GM12878 (cell line): ENCODE data around the gene FFAR2. TPM values are rescaled to one million over a fixed set of nuclear protein-coding genes. Genes with fewer than 3 reads are reported as not detected.

Experiments used
- ATF7 ChIP-seq: fragments of 450-650 bp; IDR thresholded peaks from 2 replicates; pipeline ENCODE4 v1.6.1; 2016; ENCODE audit warnings: low read depth, mild to moderate bottlenecking
- CBFB ChIP-seq: IDR thresholded peaks from 2 replicates; pipeline ENCODE4 v1.6.1; 2016; ENCODE audit warnings: antibody characterized with exemption, low read depth
- EP300 ChIP-seq, 2 experiments: fragments of 150-350 bp in 1 of 2; IDR thresholded peaks; 2 replicates each; pipeline ENCODE4 v1.6.1; 2011 to 2012; ENCODE audit warnings: low read depth in 2 of 2, low read length in 2 of 2, borderline replicate concordance in 1 of 2, improper control_type of control experiment in 1 of 2, inconsistent platforms in 1 of 2; ENCODE audit not compliant: control insufficient read depth in 1 of 2
- FOXK2 ChIP-seq: fragments of 450-650 bp; IDR thresholded peaks from 2 replicates; pipeline ENCODE4 v1.6.1; 2017; ENCODE audit warnings: mild to moderate bottlenecking, moderate library complexity
- JUNB ChIP-seq: IDR thresholded peaks from 2 replicates; pipeline ENCODE4 v1.6.1; 2016; ENCODE audit warnings: antibody characterized with exemption, mild to moderate bottlenecking
- MEF2B ChIP-seq: fragments of 450-650 bp; IDR thresholded peaks from 2 replicates; pipeline ENCODE4 v1.6.1; 2018; ENCODE audit warnings: mild to moderate bottlenecking, moderate library complexity; ENCODE audit not compliant: partially characterized antibody, poor library complexity, severe bottlenecking
- MTA2 ChIP-seq: fragments of 450-650 bp; IDR thresholded peaks from 2 replicates; pipeline ENCODE4 v1.6.1; 2016; ENCODE audit warnings: low read depth, mild to moderate bottlenecking, moderate library complexity
- NR2F1 ChIP-seq: fragments of 450-650 bp; conservative IDR thresholded peaks from 2 replicates; pipeline ENCODE4 v1.6.1; 2017; ENCODE audit warnings: mild to moderate bottlenecking
- PAX5 ChIP-seq: IDR thresholded peaks from 2 replicates; pipeline ENCODE4 v1.6.1; 2011; ENCODE audit warnings: low read depth, low read length, borderline replicate concordance
- RUNX3 ChIP-seq: IDR thresholded peaks from 2 replicates; pipeline ENCODE4 v1.6.1; 2012; ENCODE audit warnings: low read length, inconsistent platforms
- SPI1 ChIP-seq: IDR thresholded peaks from 2 replicates; pipeline ENCODE4 v1.6.1; 2011; ENCODE audit warnings: low read depth, mild to moderate bottlenecking, low read length, moderate library complexity, borderline replicate concordance; ENCODE audit not compliant: insufficient read depth
- TARDBP ChIP-seq: IDR thresholded peaks from 2 replicates; pipeline ENCODE4 v1.6.1; 2016; ENCODE audit warnings: borderline replicate concordance
- ZNF384 ChIP-seq: IDR thresholded peaks from 2 replicates; pipeline ENCODE4 v1.6.1; 2012; ENCODE audit warnings: low read depth, mild to moderate bottlenecking, low read length, improper control_type of control experiment, borderline replicate concordance
- polyA plus RNA-seq, 11 experiments: library from polyadenylated mRNA; depleted of rRNA in 4 of 11; unstranded in 6 of 11; stranded (reverse) in 5 of 11; fragments of >200 nt; fragmentation: Nextera tagmentation in 4 of 11; fragmentation: Illumina TruSeq in 1 of 11; extraction: Ambion mirVana in 4 of 11; extraction: Trizol in 1 of 11; gene quantifications; 1 replicate in 1 of 11; 2 replicates in 10 of 11; pipeline versions ENCODE4 v1.2.1 to v1.2.3, GENCODE V29; 2011 to 2016; ENCODE audit warnings: inconsistent platforms in 2 of 11, missing spikeins in 2 of 11, low read depth in 1 of 11
- total RNA-seq, 4 experiments: library from RNA; depleted of rRNA in 3 of 4; stranded (reverse); fragments of >200 nt in 3 of 4; fragmentation: Illumina TruSeq in 1 of 4; extraction: Trizol in 1 of 4; gene quantifications; 2 replicates each; pipeline versions ENCODE4 v1.2.1 to v1.2.3, GENCODE V29; 2013 to 2021
- TF ChIP-seq, protein P1 (sequence below): fragments of 450-650 bp; conservative IDR thresholded peaks from 2 replicates; pipeline ENCODE4 v1.6.1; 2017; ENCODE audit warnings: mild to moderate bottlenecking, moderate library complexity
- TF ChIP-seq, protein P2 (sequence below): fragments of 450-650 bp; IDR thresholded peaks from 2 replicates; pipeline ENCODE4 v1.6.1; 2017; ENCODE audit warnings: low read depth, mild to moderate bottlenecking, moderate library complexity
- TF ChIP-seq, protein P3 (sequence below): fragments of 450-650 bp; formaldehyde crosslinking; IDR thresholded peaks from 2 replicates; pipeline ENCODE4 v1.4.0; 2022; ENCODE audit warnings: mild to moderate bottlenecking, moderate library complexity
- TF ChIP-seq, protein P4 (sequence below): fragments of 450-650 bp; formaldehyde crosslinking; IDR thresholded peaks from 2 replicates; pipeline ENCODE4 v1.4.0; 2020; ENCODE audit warnings: mild to moderate bottlenecking, moderate library complexity

Gene FFAR2
- total and polyA plus RNA-seq, 10 of the 15 experiments (the other 5 are each of a cell fraction or from before 2014, with no cell fraction given): 0.05 to 4.0 (median 2.1) TPM

DNA sequence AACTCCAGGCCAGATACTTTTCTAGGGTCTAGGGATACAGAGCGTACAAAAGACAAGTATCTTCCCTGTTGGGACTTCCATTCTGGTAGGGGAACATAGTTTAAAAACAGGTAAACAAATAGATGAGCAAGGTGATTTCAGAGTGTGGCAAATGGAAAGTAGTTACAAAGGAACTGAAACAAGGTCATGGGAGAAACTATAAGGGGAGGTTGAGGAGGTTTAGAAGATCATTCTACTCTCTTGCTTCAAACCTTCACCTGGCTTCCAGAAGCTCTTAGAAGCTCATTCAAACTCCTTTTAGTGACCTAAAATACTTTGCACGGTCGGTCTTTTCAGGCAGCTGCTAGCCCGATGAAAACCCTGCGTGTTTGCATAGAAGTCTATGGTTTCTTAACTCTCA is 9.1 kb downstream of the FFAR2 start (continued):
- TF ChIP-seq, protein P1, sequence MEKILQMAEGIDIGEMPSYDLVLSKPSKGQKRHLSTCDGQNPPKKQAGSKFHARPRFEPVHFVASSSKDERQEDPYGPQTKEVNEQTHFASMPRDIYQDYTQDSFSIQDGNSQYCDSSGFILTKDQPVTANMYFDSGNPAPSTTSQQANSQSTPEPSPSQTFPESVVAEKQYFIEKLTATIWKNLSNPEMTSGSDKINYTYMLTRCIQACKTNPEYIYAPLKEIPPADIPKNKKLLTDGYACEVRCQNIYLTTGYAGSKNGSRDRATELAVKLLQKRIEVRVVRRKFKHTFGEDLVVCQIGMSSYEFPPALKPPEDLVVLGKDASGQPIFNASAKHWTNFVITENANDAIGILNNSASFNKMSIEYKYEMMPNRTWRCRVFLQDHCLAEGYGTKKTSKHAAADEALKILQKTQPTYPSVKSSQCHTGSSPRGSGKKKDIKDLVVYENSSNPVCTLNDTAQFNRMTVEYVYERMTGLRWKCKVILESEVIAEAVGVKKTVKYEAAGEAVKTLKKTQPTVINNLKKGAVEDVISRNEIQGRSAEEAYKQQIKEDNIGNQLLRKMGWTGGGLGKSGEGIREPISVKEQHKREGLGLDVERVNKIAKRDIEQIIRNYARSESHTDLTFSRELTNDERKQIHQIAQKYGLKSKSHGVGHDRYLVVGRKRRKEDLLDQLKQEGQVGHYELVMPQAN: no peak
- TF ChIP-seq FOXK2 (no peak), SPI1 (peak; percentile 94), NR2F1 (no peak), PAX5 (peak; percentile 40; the same call in 1 of the 2 replicates), JUNB (no peak), RUNX3 (peak; percentile 60; the same call in 1 of the 2 replicates), MTA2 (peak; percentile 32; the same call in 1 of the 2 replicates), ZNF384 (no peak), CBFB (no peak), EP300 (IDR thresholded peaks at IDR 0.05; ENCODE audit: borderline replicate concordance in 1 of 2, control insufficient read depth in 1 of 2, low read depth in 2 of 2, low read length in 2 of 2) (peak; percentile 19 to 48; a peak in 2 of 4 replicates), MEF2B (no peak), ATF7 (peak; percentile 50), TARDBP (no peak)
- TF ChIP-seq, protein P2, sequence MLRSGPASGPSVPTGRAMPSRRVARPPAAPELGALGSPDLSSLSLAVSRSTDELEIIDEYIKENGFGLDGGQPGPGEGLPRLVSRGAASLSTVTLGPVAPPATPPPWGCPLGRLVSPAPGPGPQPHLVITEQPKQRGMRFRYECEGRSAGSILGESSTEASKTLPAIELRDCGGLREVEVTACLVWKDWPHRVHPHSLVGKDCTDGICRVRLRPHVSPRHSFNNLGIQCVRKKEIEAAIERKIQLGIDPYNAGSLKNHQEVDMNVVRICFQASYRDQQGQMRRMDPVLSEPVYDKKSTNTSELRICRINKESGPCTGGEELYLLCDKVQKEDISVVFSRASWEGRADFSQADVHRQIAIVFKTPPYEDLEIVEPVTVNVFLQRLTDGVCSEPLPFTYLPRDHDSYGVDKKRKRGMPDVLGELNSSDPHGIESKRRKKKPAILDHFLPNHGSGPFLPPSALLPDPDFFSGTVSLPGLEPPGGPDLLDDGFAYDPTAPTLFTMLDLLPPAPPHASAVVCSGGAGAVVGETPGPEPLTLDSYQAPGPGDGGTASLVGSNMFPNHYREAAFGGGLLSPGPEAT: peak; percentile 70
- TF ChIP-seq, protein P3, sequence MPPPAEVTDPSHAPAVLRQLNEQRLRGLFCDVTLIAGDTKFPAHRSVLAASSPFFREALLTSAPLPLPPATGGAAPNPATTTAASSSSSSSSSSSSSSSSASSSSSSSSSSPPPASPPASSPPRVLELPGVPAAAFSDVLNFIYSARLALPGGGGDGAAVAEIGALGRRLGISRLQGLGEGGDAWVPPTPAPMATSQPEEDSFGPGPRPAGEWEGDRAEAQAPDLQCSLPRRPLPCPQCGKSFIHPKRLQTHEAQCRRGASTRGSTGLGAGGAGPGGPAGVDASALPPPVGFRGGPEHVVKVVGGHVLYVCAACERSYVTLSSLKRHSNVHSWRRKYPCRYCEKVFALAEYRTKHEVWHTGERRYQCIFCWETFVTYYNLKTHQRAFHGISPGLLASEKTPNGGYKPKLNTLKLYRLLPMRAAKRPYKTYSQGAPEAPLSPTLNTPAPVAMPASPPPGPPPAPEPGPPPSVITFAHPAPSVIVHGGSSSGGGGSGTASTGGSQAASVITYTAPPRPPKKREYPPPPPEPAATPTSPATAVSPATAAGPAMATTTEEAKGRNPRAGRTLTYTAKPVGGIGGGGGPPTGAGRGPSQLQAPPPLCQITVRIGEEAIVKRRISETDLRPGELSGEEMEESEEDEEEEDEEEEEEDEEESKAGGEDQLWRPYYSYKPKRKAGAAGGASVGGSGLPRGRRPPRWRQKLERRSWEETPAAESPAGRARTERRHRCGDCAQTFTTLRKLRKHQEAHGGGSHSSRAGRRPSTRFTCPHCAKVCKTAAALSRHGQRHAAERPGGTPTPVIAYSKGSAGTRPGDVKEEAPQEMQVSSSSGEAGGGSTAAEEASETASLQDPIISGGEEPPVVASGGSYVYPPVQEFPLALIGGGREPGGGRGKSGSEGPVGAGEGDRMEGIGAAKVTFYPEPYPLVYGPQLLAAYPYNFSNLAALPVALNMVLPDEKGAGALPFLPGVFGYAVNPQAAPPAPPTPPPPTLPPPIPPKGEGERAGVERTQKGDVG: no peak
- TF ChIP-seq, protein P4, sequence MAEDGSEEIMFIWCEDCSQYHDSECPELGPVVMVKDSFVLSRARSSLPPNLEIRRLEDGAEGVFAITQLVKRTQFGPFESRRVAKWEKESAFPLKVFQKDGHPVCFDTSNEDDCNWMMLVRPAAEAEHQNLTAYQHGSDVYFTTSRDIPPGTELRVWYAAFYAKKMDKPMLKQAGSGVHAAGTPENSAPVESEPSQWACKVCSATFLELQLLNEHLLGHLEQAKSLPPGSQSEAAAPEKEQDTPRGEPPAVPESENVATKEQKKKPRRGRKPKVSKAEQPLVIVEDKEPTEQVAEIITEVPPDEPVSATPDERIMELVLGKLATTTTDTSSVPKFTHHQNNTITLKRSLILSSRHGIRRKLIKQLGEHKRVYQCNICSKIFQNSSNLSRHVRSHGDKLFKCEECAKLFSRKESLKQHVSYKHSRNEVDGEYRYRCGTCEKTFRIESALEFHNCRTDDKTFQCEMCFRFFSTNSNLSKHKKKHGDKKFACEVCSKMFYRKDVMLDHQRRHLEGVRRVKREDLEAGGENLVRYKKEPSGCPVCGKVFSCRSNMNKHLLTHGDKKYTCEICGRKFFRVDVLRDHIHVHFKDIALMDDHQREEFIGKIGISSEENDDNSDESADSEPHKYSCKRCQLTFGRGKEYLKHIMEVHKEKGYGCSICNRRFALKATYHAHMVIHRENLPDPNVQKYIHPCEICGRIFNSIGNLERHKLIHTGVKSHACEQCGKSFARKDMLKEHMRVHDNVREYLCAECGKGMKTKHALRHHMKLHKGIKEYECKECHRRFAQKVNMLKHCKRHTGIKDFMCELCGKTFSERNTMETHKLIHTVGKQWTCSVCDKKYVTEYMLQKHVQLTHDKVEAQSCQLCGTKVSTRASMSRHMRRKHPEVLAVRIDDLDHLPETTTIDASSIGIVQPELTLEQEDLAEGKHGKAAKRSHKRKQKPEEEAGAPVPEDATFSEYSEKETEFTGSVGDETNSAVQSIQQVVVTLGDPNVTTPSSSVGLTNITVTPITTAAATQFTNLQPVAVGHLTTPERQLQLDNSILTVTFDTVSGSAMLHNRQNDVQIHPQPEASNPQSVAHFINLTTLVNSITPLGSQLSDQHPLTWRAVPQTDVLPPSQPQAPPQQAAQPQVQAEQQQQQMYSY (CRISPR knock-in tag): no peak
